Loucy (cell line): ENCODE results near the gene MITF.
"Not testable (repeated sequence)": the region's sequence is repeated elsewhere in the genome, so short reads cannot be mapped to it uniquely, and the experiment has no call there.

Source experiments
- EZH2phosphoT487 ChIP-seq: fragments of 200-600 bp; IDR thresholded peaks from 2 replicates; pipeline ENCODE4 v1.6.1; 2018; ENCODE audit warnings: antibody characterized with exemption, mild to moderate bottlenecking, moderate library complexity, borderline replicate concordance
- TF ChIP-seq, protein P1 (sequence below): fragments of 200-600 bp; sonication (generic); conservative IDR thresholded peaks from 2 replicates; pipeline ENCODE4 v1.5.1; 2014; ENCODE audit warnings: mild to moderate bottlenecking, antibody characterized with exemption, low read length

DNA sequence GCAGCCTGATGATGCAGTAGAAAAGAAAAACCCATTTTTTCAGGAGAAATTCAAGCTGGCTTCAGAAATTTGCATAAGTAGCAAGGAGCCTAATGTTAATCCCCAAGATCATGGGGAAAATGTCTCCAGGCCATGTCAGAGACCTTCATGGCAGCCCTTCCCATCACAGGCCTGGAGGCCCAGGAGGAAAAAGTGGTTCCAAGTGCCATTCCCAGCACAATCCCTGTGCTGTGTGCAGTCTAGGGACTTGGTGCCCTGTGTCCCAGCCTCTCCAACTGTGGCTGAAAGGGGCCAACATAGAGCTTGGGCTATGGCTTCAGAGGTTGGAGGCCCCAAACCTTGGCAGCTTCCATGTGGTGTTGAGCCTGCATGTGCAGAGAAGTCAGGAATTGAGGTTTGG, 170.6 kb downstream of the MITF start:
- TF ChIP-seq, protein P1, sequence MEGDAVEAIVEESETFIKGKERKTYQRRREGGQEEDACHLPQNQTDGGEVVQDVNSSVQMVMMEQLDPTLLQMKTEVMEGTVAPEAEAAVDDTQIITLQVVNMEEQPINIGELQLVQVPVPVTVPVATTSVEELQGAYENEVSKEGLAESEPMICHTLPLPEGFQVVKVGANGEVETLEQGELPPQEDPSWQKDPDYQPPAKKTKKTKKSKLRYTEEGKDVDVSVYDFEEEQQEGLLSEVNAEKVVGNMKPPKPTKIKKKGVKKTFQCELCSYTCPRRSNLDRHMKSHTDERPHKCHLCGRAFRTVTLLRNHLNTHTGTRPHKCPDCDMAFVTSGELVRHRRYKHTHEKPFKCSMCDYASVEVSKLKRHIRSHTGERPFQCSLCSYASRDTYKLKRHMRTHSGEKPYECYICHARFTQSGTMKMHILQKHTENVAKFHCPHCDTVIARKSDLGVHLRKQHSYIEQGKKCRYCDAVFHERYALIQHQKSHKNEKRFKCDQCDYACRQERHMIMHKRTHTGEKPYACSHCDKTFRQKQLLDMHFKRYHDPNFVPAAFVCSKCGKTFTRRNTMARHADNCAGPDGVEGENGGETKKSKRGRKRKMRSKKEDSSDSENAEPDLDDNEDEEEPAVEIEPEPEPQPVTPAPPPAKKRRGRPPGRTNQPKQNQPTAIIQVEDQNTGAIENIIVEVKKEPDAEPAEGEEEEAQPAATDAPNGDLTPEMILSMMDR = not testable (repeated sequence)
- not testable (repeated sequence) for TF ChIP-seq EZH2phosphoT487
